PC-3 (cell line): ENCODE data around the gene CCDC32.

Experiments used
- EZH2 ChIP-seq: fragments of 300-600 bp; sonication (generic); IDR thresholded peaks from one replicate; pipeline ENCODE4 v1.6.1; 2017; ENCODE audit warnings: antibody characterized with exemption, mild to moderate bottlenecking, low read length; ENCODE audit not compliant: unreplicated experiment
- EZH2phosphoT487 ChIP-seq: fragments of 300-600 bp; sonication (generic); IDR thresholded peaks from 2 replicates; pipeline ENCODE4 v1.6.1; 2018; ENCODE audit warnings: mild to moderate bottlenecking, antibody characterized with exemption, low read length, borderline replicate concordance
- TF ChIP-seq, protein P1 (sequence below): fragments of 300-600 bp; sonication (generic); conservative IDR thresholded peaks from 2 replicates; pipeline ENCODE4 v1.5.1; 2017; ENCODE audit warnings: antibody characterized with exemption, low read depth, mild to moderate bottlenecking, low read length

DNA sequence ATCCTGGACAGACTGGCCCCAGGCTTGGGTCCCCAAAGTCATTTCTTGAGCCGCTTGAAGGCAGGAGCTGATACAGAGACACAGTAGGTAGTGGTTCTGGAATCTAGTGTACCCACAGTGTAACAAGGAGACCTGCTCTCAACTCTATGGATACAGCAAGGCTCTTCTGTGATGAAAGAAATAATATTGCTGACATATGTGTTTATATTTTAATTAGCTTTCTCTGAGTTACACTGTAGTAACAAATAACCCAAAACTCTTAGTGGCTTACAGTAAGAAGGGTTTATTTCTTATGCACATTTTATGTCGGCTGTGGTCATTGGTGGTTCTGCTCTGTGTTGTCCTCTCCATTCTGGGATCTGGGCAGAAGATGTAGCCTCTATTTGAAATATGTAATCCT lies 48.5 kb downstream of the CCDC32 start:
- TF ChIP-seq, protein P1, sequence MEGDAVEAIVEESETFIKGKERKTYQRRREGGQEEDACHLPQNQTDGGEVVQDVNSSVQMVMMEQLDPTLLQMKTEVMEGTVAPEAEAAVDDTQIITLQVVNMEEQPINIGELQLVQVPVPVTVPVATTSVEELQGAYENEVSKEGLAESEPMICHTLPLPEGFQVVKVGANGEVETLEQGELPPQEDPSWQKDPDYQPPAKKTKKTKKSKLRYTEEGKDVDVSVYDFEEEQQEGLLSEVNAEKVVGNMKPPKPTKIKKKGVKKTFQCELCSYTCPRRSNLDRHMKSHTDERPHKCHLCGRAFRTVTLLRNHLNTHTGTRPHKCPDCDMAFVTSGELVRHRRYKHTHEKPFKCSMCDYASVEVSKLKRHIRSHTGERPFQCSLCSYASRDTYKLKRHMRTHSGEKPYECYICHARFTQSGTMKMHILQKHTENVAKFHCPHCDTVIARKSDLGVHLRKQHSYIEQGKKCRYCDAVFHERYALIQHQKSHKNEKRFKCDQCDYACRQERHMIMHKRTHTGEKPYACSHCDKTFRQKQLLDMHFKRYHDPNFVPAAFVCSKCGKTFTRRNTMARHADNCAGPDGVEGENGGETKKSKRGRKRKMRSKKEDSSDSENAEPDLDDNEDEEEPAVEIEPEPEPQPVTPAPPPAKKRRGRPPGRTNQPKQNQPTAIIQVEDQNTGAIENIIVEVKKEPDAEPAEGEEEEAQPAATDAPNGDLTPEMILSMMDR: no peak
- no peak for TF ChIP-seq EZH2
- no peak for TF ChIP-seq EZH2phosphoT487
